ENCODE measurements around the gene KLF13.

DNA sequence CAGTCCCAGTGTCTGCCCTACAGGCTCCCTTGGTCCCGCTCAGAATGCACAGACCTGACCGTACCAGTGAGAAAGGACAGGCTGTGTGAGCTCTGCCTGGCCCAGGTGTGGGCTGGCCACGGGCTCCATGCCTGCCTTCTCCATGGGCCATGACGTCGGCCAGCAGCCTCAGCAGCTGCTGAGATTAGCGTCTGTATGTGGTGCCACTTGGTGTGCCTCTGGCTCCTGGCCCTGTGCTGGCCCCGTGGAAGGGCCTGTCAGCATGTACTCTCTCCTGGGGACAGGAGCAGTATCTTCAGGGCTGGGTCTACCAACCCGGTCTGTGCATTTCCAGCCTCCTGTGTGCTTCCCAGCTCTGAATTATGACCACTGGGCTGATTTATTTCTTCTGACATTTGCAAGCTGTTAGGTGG lies 25.7 kb downstream of the KLF13 start:
- TF ChIP-seq, protein P1, sequence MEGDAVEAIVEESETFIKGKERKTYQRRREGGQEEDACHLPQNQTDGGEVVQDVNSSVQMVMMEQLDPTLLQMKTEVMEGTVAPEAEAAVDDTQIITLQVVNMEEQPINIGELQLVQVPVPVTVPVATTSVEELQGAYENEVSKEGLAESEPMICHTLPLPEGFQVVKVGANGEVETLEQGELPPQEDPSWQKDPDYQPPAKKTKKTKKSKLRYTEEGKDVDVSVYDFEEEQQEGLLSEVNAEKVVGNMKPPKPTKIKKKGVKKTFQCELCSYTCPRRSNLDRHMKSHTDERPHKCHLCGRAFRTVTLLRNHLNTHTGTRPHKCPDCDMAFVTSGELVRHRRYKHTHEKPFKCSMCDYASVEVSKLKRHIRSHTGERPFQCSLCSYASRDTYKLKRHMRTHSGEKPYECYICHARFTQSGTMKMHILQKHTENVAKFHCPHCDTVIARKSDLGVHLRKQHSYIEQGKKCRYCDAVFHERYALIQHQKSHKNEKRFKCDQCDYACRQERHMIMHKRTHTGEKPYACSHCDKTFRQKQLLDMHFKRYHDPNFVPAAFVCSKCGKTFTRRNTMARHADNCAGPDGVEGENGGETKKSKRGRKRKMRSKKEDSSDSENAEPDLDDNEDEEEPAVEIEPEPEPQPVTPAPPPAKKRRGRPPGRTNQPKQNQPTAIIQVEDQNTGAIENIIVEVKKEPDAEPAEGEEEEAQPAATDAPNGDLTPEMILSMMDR (IDR thresholded peaks at IDR 0.05) = no peak
- TF ChIP-seq KDM1A (IDR thresholded peaks at IDR 0.05; ENCODE audit: low read depth) (no peak), HOXB5 (CRISPR knock-in tag; IDR thresholded peaks at IDR 0.05) (no peak), EP300 (IDR thresholded peaks at IDR 0.05) (no peak), POLR2A (IDR thresholded peaks at IDR 0.05; ENCODE audit: low read length) (no peak), MYC (IDR thresholded peaks at IDR 0.05; ENCODE audit: borderline replicate concordance, low read length) (no peak), CHD2 (IDR thresholded peaks at IDR 0.05; ENCODE audit: low read length, partially characterized antibody) (no peak), FOXS1 (CRISPR knock-in tag; IDR thresholded peaks at IDR 0.05) (no peak), CEBPB (IDR thresholded peaks at IDR 0.05) (no peak), HDAC2 (IDR thresholded peaks at IDR 0.05) (no peak), HEYL (CRISPR knock-in tag; IDR thresholded peaks at IDR 0.05) (no peak)
- TF ChIP-seq, protein P2, sequence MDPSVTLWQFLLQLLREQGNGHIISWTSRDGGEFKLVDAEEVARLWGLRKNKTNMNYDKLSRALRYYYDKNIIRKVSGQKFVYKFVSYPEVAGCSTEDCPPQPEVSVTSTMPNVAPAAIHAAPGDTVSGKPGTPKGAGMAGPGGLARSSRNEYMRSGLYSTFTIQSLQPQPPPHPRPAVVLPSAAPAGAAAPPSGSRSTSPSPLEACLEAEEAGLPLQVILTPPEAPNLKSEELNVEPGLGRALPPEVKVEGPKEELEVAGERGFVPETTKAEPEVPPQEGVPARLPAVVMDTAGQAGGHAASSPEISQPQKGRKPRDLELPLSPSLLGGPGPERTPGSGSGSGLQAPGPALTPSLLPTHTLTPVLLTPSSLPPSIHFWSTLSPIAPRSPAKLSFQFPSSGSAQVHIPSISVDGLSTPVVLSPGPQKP (IDR thresholded peaks at IDR 0.05; ENCODE audit: low read depth, low read length) = no peak
- TF ChIP-seq, protein P3, sequence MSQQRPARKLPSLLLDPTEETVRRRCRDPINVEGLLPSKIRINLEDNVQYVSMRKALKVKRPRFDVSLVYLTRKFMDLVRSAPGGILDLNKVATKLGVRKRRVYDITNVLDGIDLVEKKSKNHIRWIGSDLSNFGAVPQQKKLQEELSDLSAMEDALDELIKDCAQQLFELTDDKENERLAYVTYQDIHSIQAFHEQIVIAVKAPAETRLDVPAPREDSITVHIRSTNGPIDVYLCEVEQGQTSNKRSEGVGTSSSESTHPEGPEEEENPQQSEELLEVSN (IDR thresholded peaks at IDR 0.05; ENCODE audit: borderline replicate concordance, low read depth) = no peak
- TF ChIP-seq, protein P4, sequence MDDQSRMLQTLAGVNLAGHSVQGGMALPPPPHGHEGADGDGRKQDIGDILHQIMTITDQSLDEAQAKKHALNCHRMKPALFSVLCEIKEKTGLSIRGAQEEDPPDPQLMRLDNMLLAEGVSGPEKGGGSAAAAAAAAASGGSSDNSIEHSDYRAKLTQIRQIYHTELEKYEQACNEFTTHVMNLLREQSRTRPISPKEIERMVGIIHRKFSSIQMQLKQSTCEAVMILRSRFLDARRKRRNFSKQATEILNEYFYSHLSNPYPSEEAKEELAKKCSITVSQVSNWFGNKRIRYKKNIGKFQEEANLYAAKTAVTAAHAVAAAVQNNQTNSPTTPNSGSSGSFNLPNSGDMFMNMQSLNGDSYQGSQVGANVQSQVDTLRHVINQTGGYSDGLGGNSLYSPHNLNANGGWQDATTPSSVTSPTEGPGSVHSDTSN (IDR thresholded peaks at IDR 0.05) = no peak

All from A549 (cell line).